ENCODE measurements around the gene CAMSAP1.

CAMSAP1 gene

DNA sequence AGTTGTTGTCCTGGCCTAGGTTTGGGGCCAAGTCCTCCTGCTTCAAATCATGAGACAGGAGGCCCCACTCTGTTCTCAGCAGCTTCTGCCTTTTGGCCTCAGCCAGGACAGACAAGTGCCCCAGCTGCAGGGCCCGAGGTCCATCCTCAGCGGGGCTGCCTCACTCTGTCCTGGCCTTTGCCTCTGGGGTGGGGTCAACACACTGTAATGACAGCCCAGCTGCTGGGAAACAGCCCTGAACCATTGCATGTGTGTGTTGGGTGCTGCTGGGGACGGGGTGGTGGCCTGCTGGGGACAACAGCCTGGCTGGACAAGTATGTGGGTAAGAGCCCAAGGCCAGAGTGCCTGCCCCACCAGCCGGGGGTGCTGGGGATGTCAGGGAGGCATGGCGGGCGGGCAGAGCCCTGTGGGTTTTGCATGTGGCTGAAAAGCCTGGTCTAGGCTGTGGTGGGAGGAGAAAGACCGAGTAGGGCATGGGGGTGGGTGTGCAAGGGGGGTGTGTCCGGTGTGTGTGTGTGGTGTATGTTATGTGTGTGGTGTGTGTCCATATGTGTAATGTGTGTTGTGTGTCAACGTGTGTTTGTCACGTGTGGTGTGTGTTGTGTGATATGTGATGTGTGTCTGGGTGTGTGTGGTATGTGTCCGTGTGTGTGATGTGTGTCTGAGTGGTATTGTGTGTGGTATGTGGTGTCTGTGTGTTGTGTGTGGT lies 133.7 kb downstream of the CAMSAP1 start:
- Histone ChIP-seq H3K9ac (ENCODE audit: low read length) (no peak overlapping the region), H4K20me1 (ENCODE audit: insufficient read depth, low read length) (no peaks in the 10 kb centered on the region), H3K27ac (ENCODE audit: low read depth, low read length, poor library complexity, severe bottlenecking) (no peak overlapping the region), H3K27me3 (ENCODE audit: insufficient read depth, low read length) (no peaks in the 10 kb centered on the region), H3K9me3 (ENCODE audit: low read length) (no peaks in the 10 kb centered on the region), H3K4me2 (ENCODE audit: low read length) (no peak overlapping the region), H3K79me2 (ENCODE audit: insufficient read depth, low read length) (no peaks in the 10 kb centered on the region), H3K36me3 (ENCODE audit: insufficient read depth, low read length) (no peaks in the 10 kb centered on the region), H3K4me1 (ENCODE audit: insufficient read depth, low read length, severe bottlenecking) (no peaks in the 10 kb centered on the region), H3F3A (ENCODE audit: insufficient read depth, low read length) (no peaks in the 10 kb centered on the region), H2AFZ (ENCODE audit: low read length) (no peak overlapping the region), H3K9me2 (ENCODE audit: low read depth, low read length) (no peaks in the 10 kb centered on the region), H3K4me3 (ENCODE audit: low read depth, low read length, poor library complexity, severe bottlenecking) (no peak overlapping the region)
- TF ChIP-seq EZH2 (IDR thresholded peaks at IDR 0.05; ENCODE audit: borderline replicate concordance, low read length) = no peak
- TF ChIP-seq, protein P1, sequence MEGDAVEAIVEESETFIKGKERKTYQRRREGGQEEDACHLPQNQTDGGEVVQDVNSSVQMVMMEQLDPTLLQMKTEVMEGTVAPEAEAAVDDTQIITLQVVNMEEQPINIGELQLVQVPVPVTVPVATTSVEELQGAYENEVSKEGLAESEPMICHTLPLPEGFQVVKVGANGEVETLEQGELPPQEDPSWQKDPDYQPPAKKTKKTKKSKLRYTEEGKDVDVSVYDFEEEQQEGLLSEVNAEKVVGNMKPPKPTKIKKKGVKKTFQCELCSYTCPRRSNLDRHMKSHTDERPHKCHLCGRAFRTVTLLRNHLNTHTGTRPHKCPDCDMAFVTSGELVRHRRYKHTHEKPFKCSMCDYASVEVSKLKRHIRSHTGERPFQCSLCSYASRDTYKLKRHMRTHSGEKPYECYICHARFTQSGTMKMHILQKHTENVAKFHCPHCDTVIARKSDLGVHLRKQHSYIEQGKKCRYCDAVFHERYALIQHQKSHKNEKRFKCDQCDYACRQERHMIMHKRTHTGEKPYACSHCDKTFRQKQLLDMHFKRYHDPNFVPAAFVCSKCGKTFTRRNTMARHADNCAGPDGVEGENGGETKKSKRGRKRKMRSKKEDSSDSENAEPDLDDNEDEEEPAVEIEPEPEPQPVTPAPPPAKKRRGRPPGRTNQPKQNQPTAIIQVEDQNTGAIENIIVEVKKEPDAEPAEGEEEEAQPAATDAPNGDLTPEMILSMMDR (IDR thresholded peaks at IDR 0.05; ENCODE audit: low read length) = no peak

DNA sequence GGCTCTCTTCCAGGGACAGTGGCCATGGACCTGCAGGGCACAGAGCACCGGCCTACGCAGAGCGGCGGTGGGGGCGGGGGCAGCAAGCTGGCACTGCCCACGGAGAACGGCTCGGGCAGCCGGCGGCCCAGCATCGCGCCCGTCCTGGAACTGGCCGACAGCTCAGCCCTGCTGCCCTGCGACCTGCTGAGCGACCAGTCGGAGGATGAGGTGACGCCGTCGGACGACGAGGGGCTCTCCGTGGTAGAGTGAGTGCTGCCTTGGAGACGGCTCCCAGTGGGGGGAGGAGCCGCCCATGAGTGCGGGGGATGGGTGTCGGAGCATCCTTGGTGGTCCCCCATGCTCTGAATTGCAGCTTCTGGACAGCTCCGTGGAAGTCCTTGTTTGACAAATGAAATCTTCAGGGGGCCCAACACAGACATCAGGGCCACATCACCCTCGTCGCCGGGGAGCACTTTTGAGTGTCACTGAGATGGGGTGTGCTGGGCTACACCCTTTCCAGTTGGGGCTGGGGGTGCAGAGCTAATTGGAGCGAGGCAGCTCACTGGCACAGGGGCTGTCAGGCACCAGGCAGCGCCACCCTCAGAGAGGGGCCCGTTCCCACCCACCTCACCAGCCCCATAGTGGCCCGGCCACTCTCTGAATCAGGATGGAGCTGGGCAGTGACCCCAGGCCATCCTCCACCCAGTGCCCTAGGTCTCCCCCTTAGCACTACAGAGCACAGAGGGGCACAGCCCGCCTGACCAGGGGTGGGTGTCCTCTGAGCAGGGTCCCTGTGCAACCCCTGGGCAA lies 134.4 kb downstream of the CAMSAP1 start:
- Histone ChIP-seq H3K4me3 (ENCODE audit: low read depth, low read length, poor library complexity, severe bottlenecking) (no peak overlapping the region), H3K27me3 (ENCODE audit: insufficient read depth, low read length) (no peaks in the 10 kb centered on the region), H3K36me3 (ENCODE audit: insufficient read depth, low read length) (no peaks in the 10 kb centered on the region), H3K9me2 (ENCODE audit: low read depth, low read length) (no peaks in the 10 kb centered on the region), H3K4me2 (ENCODE audit: low read length) (no peak overlapping the region), H3K79me2 (ENCODE audit: insufficient read depth, low read length) (no peaks in the 10 kb centered on the region), H3K9me3 (ENCODE audit: low read length) (no peaks in the 10 kb centered on the region), H2AFZ (ENCODE audit: low read length) (no peak overlapping the region), H4K20me1 (ENCODE audit: insufficient read depth, low read length) (no peaks in the 10 kb centered on the region), H3K9ac (ENCODE audit: low read length) (no peak overlapping the region), H3K4me1 (ENCODE audit: insufficient read depth, low read length, severe bottlenecking) (no peaks in the 10 kb centered on the region), H3K27ac (ENCODE audit: low read depth, low read length, poor library complexity, severe bottlenecking) (no peak overlapping the region), H3F3A (ENCODE audit: insufficient read depth, low read length) (no peaks in the 10 kb centered on the region)
- TF ChIP-seq, protein P1 (IDR thresholded peaks at IDR 0.05; ENCODE audit: low read length) = no peak
- no peak for TF ChIP-seq EZH2 (IDR thresholded peaks at IDR 0.05; ENCODE audit: borderline replicate concordance, low read length)

DNA sequence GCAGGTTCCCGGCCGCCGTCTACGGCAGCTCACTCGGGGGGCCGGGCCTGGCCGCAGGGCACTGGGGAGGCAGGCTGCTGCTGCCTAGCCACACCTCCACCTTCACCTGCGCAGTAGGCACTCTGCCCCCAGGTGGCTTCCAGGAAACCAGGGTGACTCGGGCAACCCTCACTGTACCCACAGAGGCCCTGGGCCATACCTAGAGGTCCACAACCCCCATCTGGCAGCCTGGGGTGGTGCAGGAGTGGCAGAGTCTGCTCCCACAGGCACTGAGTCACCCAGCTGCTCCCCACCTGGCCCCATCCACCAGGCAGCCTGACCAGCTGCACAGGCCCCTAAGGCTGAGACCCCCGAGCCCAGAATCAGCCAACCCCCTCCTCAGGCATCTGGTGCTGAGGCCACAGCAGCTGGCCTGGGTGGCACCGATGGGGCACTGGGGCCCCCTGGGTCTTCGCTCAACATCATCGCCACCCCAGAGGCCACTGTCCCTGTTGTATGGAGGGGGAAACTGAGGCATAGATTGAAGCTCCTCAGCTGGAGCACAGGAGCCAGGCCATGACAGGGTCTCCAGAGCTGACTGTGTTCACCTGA lies 135.2 kb downstream of the CAMSAP1 start:
- H3K4me2 ChIP-seq (ENCODE audit: low read length) = no peak overlapping the region
- H3K9me3 ChIP-seq (ENCODE audit: low read length) = no peaks in the 10 kb centered on the region

More for the DNA sequence above, 135.2 kb downstream of the CAMSAP1 start:
- H3K27me3 ChIP-seq (ENCODE audit: insufficient read depth, low read length) = no peaks in the 10 kb centered on the region
- TF ChIP-seq, protein P1 (IDR thresholded peaks at IDR 0.05; ENCODE audit: low read length) = no peak; the same call in 1 of the 2 replicates
- no peak for TF ChIP-seq EZH2 (IDR thresholded peaks at IDR 0.05; ENCODE audit: borderline replicate concordance, low read length)
- no peaks in the 10 kb centered on the region for H3F3A ChIP-seq (ENCODE audit: insufficient read depth, low read length)
- H3K4me1 ChIP-seq (ENCODE audit: insufficient read depth, low read length, severe bottlenecking) = no peaks in the 10 kb centered on the region
- H3K79me2 ChIP-seq (ENCODE audit: insufficient read depth, low read length) = no peaks in the 10 kb centered on the region
- H3K36me3 ChIP-seq (ENCODE audit: insufficient read depth, low read length) = no peaks in the 10 kb centered on the region
- no peaks in the 10 kb centered on the region for H4K20me1 ChIP-seq (ENCODE audit: insufficient read depth, low read length)
- no peak overlapping the region for H3K9ac ChIP-seq (ENCODE audit: low read length)
- no peak overlapping the region for H2AFZ ChIP-seq (ENCODE audit: low read length)
- H3K9me2 ChIP-seq (ENCODE audit: low read depth, low read length) = no peaks in the 10 kb centered on the region
- no peak overlapping the region for H3K27ac ChIP-seq (ENCODE audit: low read depth, low read length, poor library complexity, severe bottlenecking)
- no peak overlapping the region for H3K4me3 ChIP-seq (ENCODE audit: low read depth, low read length, poor library complexity, severe bottlenecking)
